ENCODE measurements around the gene GALNT13.

GALNT13 gene

DNA sequence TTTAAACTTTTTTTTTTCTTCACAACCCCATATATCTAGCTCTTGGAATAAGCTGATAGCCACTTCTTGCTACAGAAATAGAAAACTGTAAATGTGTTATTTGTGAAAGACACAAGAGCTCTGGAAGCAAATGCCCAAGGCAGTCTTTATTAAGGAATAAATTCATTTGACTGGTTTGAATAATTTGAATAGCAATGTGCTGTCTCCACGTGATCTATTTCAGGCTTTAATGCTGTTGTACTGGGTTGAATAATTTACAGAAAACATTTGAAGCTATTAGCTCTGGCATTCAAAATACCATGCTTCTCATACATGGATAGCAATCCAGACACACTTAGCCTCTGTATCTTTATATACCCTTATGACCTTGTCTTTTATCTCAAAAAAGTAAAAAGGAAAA, 460.1 kb downstream of the GALNT13 start:
- DNase-seq = no peak

DNA sequence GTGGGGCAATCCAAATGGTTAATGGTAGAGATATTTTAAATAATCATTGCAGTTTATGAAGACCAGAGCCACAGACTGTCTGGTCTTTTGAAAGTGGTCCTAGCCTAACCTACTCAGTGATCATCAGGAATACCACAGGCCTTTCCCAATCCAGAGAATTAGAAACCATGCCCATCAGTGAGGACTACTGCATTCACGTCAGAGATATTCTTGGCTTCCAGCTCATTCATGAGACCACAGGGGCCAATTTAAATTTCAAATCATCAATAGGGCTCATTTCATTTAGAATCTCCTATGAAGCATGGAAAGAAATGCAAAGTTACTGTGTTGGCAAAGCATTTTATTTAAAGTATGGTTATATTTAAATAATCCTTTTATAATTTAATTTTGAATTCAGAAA, 464.5 kb downstream of the GALNT13 start:
- no peak for DNase-seq

DNA sequence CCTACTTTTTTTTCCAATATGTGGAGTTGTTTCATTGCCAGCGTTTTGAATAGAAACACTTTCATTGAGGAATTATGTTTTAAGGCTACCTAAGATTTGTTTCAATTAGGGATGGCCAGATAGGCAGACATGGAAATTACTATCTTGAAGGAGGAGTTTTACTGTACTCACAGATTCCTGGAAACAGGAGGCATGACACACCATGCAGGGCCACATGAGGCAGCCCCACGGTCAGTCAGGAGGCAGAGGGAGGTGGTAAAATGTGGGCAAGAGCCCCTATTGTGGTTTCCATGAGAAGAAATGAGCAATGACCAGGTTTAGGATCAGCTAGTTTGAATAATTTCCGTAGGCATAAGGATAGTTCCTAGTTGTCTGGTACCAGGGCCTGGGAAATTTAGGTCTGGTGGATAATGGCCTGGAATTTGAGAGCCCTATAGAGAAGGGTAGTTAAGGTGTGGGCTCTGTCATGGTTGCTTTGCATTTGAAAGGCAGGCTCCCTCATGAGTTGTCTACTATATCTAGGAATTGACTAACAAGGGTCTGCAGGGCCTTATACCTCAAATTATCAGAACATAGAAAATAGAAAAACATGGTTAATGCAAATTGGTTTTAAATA, 466.7 kb downstream of the GALNT13 start:
- DNase-seq = no peak

- no peak for DNase-seq
Observed at GRCh38 chr2:154343282-154343681, 471.6 kb downstream of the GALNT13 start.

- DNase-seq = no peak
Observed at GRCh38 chr2:154350911-154351310, 479.2 kb downstream of the GALNT13 start.

DNA sequence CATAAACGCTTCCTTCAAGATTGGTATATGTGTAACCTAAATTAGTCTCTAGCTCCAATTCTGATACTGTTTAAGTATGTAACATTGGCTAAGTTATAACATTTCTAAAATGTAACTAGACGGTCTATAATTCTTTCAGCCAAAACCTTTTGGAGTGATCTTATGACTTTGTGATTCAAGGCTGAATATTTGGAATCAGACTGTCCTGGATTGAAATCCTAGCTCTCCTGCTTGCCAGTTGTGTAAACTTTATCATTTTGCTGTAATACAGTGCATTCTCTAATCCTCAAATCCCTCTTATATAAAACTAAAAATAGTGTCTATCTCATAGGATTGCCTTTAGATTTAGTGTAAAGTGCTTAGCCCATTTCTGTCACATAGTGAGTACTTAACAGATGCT, 489.6 kb downstream of the GALNT13 start:
- DNase-seq = no peak

GRCh38 chr2:154368153-154368552, 496.4 kb downstream of the GALNT13 start:
- DNase-seq = no peak

GRCh38 chr2:154370873-154371272, 499.2 kb downstream of the GALNT13 start:
- DNase-seq = no peak

DNA sequence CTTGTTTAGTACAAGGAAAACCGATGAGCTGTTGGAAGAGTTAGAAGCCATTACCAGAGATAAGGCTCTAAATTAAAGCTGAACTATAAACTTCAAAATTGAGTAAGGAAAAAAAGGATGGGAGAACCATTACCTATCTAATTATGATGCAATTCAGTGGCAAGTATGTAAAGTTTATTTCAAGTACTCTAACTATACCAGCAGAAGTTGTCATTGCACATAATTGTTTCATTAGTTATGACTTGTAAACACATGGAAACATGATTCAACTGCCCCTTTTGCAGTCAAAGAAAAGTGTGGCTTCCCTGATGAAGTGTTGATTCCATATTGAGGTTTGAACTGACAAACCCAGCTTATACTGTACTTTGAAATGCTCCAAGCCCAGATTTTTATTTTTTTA, 502.7 kb downstream of the GALNT13 start:
- DNase-seq = no peak

GRCh38 chr2:154375579-154375931, 503.8 kb downstream of the GALNT13 start:
- DNase-seq = no peak

DNA sequence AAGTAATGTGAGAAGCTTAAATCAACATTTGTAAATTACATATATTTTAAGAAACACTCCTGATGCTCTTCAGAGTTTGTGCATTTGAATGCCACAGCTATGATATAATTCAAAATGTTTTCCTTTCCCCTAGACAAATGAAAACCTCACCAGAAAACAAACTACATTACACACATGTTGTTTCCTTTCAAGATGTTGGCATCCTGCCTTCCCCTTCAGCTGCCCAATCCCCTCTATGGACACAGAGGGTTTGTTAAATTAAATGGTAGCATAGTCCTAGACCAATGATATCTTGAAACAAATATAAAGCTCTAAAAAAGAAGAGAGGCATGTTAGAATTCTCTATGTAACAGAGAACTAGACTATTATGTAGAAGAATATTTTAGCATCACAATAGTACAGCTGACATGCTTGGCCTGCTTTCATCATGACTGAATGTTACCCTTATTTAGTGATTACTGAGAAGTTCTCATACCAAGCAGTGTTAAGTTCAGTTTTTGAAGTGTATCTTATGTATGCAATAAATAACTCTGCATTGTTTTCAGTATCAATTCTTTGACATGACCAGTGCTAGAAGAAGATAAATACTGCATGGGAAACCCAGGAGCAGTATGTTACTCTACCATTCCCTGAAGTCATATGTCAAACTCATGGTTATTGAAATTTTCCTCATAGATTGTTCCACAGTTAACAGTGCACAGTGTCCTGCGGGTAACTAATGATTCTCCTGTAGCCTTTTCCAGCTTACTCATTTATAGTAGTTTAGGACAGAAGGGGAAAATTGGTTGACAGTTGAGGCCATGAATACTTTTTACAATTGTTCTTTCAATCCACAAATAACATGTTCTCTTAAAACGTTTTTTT, 510.4 kb downstream of the GALNT13 start:
- no peak for DNase-seq

DNA sequence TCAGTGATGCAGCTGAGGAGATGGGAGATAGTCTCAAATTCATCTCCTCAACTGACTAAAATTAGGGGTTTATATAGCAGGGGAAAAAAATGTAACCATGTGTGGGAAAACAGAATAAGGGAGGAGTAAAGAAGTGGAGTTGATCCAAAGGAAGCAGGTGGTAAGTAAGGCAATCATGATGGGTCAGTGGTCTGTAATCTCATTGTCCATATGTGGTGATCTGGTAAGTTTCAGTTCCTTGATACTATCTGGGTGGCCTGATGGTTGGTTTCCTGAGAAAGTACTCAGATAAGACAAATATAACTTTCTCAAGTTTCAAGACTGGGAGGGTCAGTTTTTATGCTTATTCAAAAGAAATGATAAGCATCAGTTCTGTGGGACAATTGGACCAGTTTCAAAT, 514.5 kb downstream of the GALNT13 start:
- DNase-seq = no peak

DNA sequence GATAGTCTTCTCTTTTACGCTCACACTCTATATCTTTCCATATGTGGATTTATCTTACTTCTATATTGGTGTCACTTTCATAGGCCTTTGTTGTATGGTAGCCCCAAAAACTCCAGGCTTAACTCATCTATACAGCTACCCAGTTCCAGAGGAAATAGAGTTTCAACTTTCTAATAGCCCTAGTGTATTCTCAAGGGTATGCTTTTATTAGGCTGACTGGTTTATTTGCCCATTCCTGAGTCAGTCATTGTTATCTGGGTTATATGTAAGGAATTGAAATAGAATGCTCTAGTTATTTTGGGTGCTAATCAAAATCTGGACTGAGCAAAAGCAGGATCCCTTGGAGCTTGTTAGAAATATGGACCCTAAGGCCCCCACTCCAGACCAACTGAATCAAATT, 519.3 kb downstream of the GALNT13 start:
- DNase-seq = no peak

- DNase-seq = no peak
Observed at GRCh38 chr2:154392256-154392655, 520.5 kb downstream of the GALNT13 start.

DNA sequence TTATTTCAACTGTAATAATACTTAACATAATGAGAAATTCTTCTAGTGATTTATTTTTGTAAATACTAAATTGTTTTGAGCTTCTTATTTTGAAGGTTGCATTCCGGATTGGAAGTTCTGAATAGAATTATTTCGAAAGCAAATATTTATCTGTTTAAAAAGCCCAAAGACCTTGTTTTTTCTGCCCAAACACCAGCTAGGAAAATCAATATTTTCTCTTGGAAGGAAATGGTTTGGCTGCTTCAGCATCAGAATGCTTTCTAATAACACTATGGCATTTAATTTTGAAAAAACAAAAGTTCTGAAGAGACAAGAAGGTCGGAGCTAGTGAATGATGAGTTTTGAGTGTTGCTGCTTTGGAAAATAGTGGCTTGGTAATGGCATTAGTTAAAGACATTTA, 522.9 kb downstream of the GALNT13 start:
- no peak for DNase-seq

DNA sequence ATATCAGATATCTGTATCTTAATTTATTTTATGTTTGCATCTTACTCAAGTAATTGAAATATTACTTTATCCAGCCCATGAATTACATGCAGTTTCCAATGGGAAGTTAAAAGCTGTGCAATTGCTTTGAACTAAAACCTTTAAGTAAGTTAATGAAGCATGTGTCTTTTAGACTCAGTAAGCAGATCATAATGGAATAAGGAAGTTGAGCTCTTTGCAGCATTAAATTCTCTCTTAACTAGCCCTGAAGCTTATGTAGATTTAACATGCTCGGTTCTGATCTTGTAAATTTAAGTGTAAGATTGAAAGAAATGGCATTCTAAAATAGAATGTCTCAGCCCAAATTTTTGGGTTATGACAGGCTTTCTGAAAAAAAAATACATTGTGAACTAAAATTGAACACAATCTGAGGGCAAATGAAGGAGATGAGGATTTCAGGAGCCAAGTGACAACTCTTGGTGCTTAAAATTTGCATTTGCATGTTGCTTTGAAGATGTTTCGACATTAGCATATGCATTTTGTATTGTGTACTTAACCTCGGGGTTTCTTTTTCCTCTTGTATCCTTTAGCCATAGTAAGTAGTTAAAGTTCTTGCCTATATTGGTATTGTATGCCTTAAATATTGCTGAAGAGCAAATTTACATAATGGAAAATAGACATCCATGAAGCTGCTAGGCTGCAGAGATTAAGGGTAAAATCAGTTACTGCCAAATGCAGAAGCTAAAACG, 529.0 kb downstream of the GALNT13 start:
- DNase-seq = no peak

DNA sequence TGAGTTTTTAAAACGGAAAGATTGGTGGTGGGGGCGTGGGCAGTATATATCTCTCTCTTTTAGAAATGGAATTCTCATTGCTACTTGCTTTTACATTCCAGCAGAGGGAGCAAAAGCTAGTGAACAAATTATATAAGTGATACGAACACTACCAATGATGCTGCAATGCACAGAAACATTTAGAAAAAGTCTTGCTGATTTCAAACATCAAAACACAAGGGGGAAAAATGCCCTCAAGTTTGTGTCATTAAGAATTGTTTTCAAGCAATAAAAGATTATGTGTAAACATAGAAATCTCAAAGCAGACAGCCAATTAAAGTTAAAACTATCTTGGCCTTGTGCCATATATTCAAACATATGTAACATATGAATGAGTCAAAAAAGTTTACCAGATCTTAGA, 530.5 kb downstream of the GALNT13 start:
- DNase-seq = no peak

- DNase-seq = no peak
Observed at GRCh38 chr2:154403242-154403790, 531.6 kb downstream of the GALNT13 start.

- no peak for DNase-seq
Observed at GRCh38 chr2:154408786-154409185, 537.1 kb downstream of the GALNT13 start.

DNA sequence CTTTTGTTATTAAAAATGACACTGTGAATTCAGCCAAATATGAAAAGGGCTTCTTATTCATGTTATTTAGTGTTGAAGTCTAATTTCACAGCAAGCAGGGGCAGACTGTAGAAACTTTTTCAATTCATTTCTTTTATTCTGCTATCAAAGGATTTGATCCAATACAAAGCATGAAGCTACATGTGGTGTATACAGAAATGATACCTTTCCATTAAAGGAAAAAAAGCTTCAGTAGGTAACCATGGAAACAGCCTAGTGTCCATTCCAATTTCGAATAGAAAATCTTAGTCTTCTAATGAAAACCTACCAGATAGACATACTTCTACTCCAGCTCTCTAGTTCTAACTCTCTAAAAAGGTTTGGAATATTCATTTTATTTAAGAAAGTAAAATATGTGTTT, 550.5 kb downstream of the GALNT13 start:
- no peak for DNase-seq

GRCh38 chr2:154425994-154426393, 554.3 kb downstream of the GALNT13 start:
- DNase-seq = no peak

DNA sequence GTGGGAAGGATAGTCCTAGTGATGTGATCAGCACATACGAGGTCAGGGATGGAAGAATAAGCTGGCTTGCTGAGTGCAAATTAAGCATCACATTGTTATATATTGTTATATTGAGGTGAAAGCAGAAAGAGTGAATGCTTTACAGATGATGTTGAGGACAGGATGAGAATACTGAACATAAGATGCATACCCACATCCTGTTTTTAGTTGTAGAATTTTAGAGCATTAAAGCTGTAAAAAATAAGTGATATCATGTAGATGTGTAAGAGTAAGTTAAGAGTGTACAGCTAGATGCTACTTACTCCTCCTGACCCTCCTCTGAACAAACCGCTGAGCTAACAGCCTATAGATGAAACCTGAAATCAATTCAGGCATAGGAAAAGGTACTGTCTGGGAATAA, 555.7 kb downstream of the GALNT13 start:
- no peak for DNase-seq

GRCh38 chr2:154428022-154428421, 556.3 kb downstream of the GALNT13 start:
- no peak for DNase-seq

- no peak for DNase-seq
Observed at GRCh38 chr2:154433010-154433409, 561.3 kb downstream of the GALNT13 start.

Data from activated CD8-positive, alpha-beta memory T cell treated with anti-CD3 and anti-CD28 coated beads, Interleukin-2, amount 50 U/mL, for 4 hours (primary cell).